HL-60 (cell line): ENCODE measurements around the gene ELAVL1.

Experiments used
- CTCF ChIP-seq: IDR thresholded peaks from one replicate; pipeline ENCODE4 v1.5.1; 2011; ENCODE audit warnings: low read length, control low read depth, inconsistent platforms; ENCODE audit not compliant: insufficient read depth
- POLR2AphosphoS5 ChIP-seq: IDR thresholded peaks from 2 replicates; pipeline ENCODE4 v1.6.1; 2012; ENCODE audit warnings: low read depth
- REST ChIP-seq: IDR thresholded peaks from 2 replicates; pipeline ENCODE4 v1.6.1; 2012; ENCODE audit warnings: low read depth; ENCODE audit not compliant: insufficient replicate concordance

GRCh38 chr19:7924241-7924640 lies 81.2 kb downstream of the ELAVL1 start:
- TF ChIP-seq CTCF (no peak), POLR2AphosphoS5 (no peak), REST (no peak)
